HG03039 (cell line): ENCODE results near the gene CBY1.

Experiments used
- ATAC-seq: cut with Tn5 transposase; IDR thresholded peaks from one replicate; pipeline ENCODE4 v1.9.1; 2021; ENCODE audit warnings: mild to moderate bottlenecking, moderate library complexity; ENCODE audit not compliant: unreplicated experiment

CBY1 gene

DNA sequence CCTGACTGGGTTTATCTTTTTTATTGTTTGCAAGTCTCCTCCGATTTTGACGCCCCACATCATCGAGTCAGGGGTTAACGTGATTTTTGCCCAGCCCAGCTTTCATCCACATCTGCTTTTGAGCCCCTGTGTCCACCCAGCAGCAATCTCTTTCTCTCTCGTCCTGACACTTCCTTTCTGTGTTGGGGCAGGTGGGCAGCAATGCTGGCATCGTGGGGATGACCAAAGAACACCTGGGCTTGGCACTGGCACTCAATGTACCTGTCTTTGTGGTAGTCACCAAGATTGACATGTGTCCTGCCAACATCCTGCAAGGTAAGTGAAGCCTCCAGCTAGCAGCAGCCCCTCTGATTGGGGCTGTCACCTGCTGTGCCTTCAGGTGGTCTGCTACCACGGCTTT is 65.1 kb downstream of the CBY1 start:
- ATAC-seq, result no peak
